Cardiac muscle cell (in vitro differentiated cells and primary cell): ENCODE results near the gene TARS2. TPM values are rescaled to one million over a fixed set of nuclear protein-coding genes. Genes with fewer than 3 reads are reported as not detected.
A peak's percentile ranks its signal among the peaks of the same experiment; 100 is the strongest.

Experiments
- DNase-seq, 2 donors: peaks; one replicate each; pipeline versions ENCODE4 v3.0.0 to v3.0.0-alpha.2; 2010 to 2017; ENCODE audit warnings: low read depth in 1 of 2, low spot score in 1 of 2
- H3K27ac ChIP-seq: fragments of 200-600 bp; sonication (generic); 2 replicates; pipeline ENCODE4 v1.5.1; 2016
- H3K27me3 ChIP-seq: fragments of 200-600 bp; sonication (generic); 2 replicates; pipeline ENCODE4 v1.6.0; 2016; ENCODE audit warnings: control low read depth
- H3K36me3 ChIP-seq: fragments of 200-600 bp; sonication (generic); 2 replicates; pipeline ENCODE4 v1.5.1; 2016; ENCODE audit warnings: control low read depth
- H3K4me1 ChIP-seq: fragments of 200-600 bp; sonication (generic); 2 replicates; pipeline ENCODE4 v1.8.1; 2017; ENCODE audit warnings: low read depth, mild to moderate bottlenecking, mixed run types
- H3K4me3 ChIP-seq: fragments of 200-600 bp; sonication (generic); 2 replicates; pipeline ENCODE4 v1.5.1; 2016; ENCODE audit warnings: mild to moderate bottlenecking
- H3K9me3 ChIP-seq: fragments of 200-600 bp; sonication (generic); 2 replicates; pipeline ENCODE4 v1.5.1; 2017; ENCODE audit warnings: low read depth, mild to moderate bottlenecking, control low read depth
- CTCF ChIP-seq: IDR thresholded peaks from 2 replicates; pipeline ENCODE4 v1.5.1; 2012; ENCODE audit warnings: low read depth, mild to moderate bottlenecking, low read length
- polyA plus RNA-seq: library from polyadenylated mRNA; unstranded; fragments of >200 nt; fragmentation: Nextera tagmentation; extraction: Ambion mirVana; gene quantifications from 2 replicates; pipeline ENCODE4 v1.2.1, GENCODE V29; 2016
- total RNA-seq: library from RNA; depleted of rRNA; stranded (reverse); fragments of >200 nt; gene quantifications from 2 replicates; pipeline ENCODE4 v1.2.3, GENCODE V29; 2016

Gene TARS2
- total and polyA plus RNA-seq, 2 experiments from 2014 or later, result 35.7 to 46.8 TPM

GRCh38 chr1:150516616-150517015 is 29.4 kb downstream of the TARS2 start:
- H3K36me3 ChIP-seq, result no peaks in the 10 kb centered on the region
- no peaks in the 10 kb centered on the region for H3K9me3 ChIP-seq
- peaks cover 11% of the 10 kb centered on the region for H3K4me1 ChIP-seq
- no peak overlapping the region for H3K27ac ChIP-seq
- H3K4me3 ChIP-seq, result peak overlapping the region; percentile 43
- no peaks in the 10 kb centered on the region for H3K27me3 ChIP-seq
- TF ChIP-seq CTCF, result no peak
- DNase-seq, result no peak

- TF ChIP-seq CTCF, result no peak
- no peak overlapping the region for H3K27ac ChIP-seq
Observed at GRCh38 chr1:150521196-150521968, 34.2 kb downstream of the TARS2 start.

GRCh38 chr1:150525348-150525747 is 38.1 kb downstream of the TARS2 start:
- Histone ChIP-seq H3K27me3 (no peaks in the 10 kb centered on the region), H3K4me1 (no peaks in the 10 kb centered on the region), H3K9me3 (no peaks in the 10 kb centered on the region), H3K36me3 (no peaks in the 10 kb centered on the region), H3K27ac (no peak overlapping the region), H3K4me3 (no peak overlapping the region)
- no peak for TF ChIP-seq CTCF
- no peak for DNase-seq

More at GRCh38 chr1:150521196-150521968, 34.2 kb downstream of the TARS2 start:
- H3K4me3 ChIP-seq, result no peak overlapping the region
- no peaks in the 10 kb centered on the region for H3K36me3 ChIP-seq
- H3K27me3 ChIP-seq, result no peaks in the 10 kb centered on the region
- no peak for DNase-seq
- peaks cover under 1% of the 10 kb centered on the region for H3K4me1 ChIP-seq
- H3K9me3 ChIP-seq, result no peaks in the 10 kb centered on the region

GRCh38 chr1:150528196-150528595 is 41.0 kb downstream of the TARS2 start:
- no peak overlapping the region for H3K4me3 ChIP-seq
- TF ChIP-seq CTCF, result no peak
- H3K27me3 ChIP-seq, result no peaks in the 10 kb centered on the region
- no peak overlapping the region for H3K27ac ChIP-seq
- no peaks in the 10 kb centered on the region for H3K36me3 ChIP-seq
- no peak for DNase-seq
- H3K4me1 ChIP-seq, result no peaks in the 10 kb centered on the region
- H3K9me3 ChIP-seq, result no peaks in the 10 kb centered on the region

- no peaks in the 10 kb centered on the region for H3K9me3 ChIP-seq
- H3K27ac ChIP-seq, result no peak overlapping the region
- H3K4me3 ChIP-seq, result no peak overlapping the region
- TF ChIP-seq CTCF, result no peak
- no peaks in the 10 kb centered on the region for H3K36me3 ChIP-seq
- H3K27me3 ChIP-seq, result no peaks in the 10 kb centered on the region
- peak in 1 of 2 donors; percentile 91 for DNase-seq
- H3K4me1 ChIP-seq, result no peaks in the 10 kb centered on the region
Observed at GRCh38 chr1:150529017-150529416, 41.8 kb downstream of the TARS2 start.
